RPMI7951 (cell line): ENCODE measurements around the gene HCLS1. TPM values are rescaled to one million over a fixed set of nuclear protein-coding genes. Genes with fewer than 3 reads are reported as not detected.
"Not testable (repeated sequence)": the region's sequence is repeated elsewhere in the genome, so short reads cannot be mapped to it uniquely, and the experiment has no call there.

Experiments used
- DNase-seq: peaks from one replicate; pipeline ENCODE4 v3.0.0-alpha.2; 2012; ENCODE audit warnings: low read depth
- total RNA-seq: library from RNA; depleted of rRNA; stranded (reverse); fragments of >200 nt; shearing (Covaris generic); gene quantifications from 2 replicates; pipeline ENCODE4 v1.2.3, GENCODE V29; 2014; rRNA removed

Gene HCLS1
- total RNA-seq, 1 experiment from 2014 or later, result 0.24 TPM

DNA sequence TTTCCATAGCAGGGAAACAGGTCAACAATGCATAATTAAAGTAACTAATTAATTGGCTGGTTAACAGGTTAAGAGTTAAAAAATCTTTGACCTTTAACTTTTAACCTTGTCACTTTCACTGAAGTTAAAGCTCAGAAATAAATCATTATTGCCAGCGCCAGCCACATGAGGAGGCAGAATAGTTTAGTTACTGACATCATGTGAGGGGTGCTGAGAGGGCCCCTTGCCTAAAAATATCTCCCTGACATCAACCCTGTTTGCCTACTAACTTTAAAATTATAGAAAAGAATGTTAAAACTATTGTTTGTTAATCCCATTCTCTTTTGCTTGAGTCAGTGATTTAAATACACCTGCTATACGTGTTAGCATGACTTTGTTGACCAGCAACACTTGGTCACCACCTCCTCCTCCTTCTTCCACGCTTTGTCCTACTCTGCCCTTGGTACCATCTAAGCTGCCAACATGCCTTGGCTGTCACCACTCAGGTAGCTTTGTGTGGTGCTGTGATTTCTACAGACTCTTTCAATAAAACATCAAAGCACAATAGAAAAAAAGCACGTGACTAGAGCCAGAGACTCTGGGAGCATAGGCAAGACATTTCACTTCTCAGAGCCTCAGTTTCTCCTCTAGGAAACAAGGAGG is 64.8 kb downstream of the HCLS1 start:
- DNase-seq, result no peak

DNA sequence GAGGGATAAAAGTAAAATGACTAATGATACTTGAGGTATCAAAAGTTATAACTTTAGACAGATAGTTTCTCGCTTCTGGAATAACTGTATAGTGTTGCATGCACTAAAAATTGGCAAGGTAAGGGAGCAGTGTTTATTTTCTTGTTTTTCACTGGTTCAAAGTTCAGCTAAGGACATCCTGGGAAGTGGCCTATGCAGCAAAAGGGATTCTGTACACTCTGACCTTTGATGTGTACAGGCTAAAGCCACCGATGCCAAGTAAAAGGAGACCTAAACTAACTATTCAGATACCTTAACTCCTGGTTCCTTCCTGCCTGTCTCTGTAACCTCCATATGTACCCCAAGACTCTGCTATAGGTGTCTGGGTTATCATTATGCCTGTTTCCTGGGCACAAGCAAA is 65.9 kb downstream of the HCLS1 start:
- no peak for DNase-seq

DNA sequence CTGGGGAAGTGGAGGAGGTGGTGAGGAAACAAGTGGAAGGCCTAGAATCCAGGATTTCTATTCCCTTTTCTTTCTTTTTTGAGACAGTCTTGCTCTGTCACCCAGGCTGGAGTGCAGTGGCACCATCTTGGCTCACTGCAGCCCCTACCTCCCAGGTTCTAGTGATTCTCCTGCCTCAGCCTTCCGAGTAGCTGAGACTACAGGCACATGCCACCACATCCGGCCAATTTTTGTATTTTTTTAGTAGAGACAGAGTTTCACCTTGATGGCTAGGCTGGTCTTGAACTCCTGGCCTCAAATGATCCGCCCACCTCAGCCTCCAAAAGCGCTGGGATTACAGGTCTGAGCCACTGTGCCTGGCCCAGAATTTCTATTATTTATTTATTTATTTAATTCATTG is 66.9 kb downstream of the HCLS1 start:
- DNase-seq, result not testable (repeated sequence)

DNA sequence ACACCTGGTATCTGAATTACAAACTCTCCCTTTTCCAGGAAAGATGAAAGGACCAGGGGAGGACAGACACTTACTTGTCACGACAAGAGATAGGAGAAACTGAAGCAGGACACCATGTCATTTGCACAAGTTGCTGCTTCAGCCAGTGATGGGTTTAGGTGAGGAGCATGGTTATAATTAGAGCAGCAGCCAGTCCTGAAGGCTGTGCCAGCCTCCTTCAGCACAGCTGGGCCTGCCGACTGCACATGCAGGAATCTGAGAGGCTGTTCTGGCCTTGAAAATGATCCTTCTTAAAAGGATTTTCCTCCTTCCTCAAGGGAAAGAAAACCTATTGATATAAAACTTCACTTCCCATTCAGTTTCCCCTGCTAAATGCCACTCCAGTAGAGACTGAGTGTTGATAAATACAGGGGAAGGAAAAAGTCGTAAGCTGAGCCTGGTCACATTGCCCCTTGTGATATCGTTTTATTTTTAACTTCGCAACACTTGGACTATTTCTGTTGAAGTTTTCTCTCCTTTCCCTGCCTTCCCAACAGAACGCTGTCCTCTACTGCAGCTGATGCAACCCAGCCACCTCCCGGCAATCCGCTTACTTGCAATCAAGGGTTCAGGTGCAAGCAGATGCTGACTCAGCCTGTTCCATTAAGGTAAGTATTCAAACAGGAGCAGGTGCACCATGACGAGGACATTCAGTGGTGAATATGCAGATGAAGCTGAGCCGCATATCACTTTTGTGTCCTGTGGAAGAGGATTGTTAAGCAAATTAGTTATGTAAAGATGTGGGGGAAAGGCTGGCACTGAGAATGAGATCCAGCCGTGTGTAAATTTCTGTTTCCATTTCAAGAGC is 67.6 kb downstream of the HCLS1 start, which contains the start of gene FBXO40:
Gene FBXO40, plus strand, starts transcription at position 524 of the 847 bp plus-strand sequence. CDS start 27,197 bp downstream, outside the sequence.
- no peak for DNase-seq

DNA sequence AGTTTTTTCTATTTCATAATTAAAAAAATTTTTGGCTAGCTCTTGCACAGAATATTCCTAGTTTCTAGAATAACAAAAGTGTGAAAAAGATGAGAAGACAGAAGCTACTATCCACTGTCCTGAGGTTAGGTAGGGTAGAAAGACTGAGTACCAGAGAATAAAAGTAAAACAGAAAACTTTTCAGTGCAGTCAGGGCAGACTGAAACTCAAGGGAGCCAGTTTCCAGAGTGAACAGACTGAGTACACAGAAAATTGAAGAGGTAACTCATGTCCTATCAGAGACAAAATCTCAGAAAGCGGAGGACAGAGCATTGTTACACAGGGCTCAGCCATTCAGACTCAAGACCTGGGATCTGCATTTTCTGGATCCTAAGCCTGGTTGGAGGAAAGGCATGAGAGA is 76.3 kb downstream of the HCLS1 start:
- no peak for DNase-seq

DNA sequence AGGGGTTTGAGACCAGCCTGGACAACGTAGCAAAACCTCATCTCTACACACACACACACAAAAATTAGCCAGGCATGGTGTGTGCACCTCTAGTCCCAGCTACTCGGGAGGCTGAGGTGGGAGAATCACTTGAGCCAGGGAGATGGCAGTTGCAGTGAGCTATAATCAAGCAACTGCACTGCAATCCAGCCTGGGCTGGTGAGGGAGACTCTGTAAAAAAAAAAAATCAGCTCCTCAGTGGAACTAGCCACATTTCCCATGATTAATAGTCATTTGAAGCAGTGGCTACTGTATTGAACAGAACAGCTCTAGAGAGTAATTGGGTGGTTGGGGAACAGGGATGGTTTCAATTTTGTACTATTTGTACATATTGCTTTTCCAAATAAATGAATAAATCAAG is 79.0 kb downstream of the HCLS1 start:
- DNase-seq, result no peak

Other genes starting within 250 kb of the HCLS1 start
- gene POLQ, start 114.9 kb downstream of the HCLS1 start, total RNA-seq, result 9.9 and 10.9 TPM in 2 replicates
- gene ARGFX, start 93.0 kb downstream of the HCLS1 start, total RNA-seq, result not detected in 2 replicates
- gene FBXO40, start 67.5 kb downstream of the HCLS1 start, total RNA-seq, result under 0.01 TPM in 2 replicates
- gene GOLGB1, start 88.8 kb upstream of the HCLS1 start, total RNA-seq, result 18.4 and 26.0 TPM in 2 replicates
- 18.8 and 22.2 TPM in 2 replicates for gene IQCB1, start 174.2 kb upstream of the HCLS1 start, total RNA-seq
- 1.3 and 5.3 TPM in 2 replicates for gene EAF2, start 174.3 kb upstream of the HCLS1 start, total RNA-seq
- gene SLC15A2, start 233.5 kb upstream of the HCLS1 start, total RNA-seq, result 0.24 and 1.2 TPM in 2 replicates